PC-3 (cell line): ENCODE results near the gene ZNF236.

Source experiments
- EZH2phosphoT487 ChIP-seq: fragments of 300-600 bp; sonication (generic); IDR thresholded peaks from 2 replicates; pipeline ENCODE4 v1.6.1; 2018; ENCODE audit warnings: mild to moderate bottlenecking, antibody characterized with exemption, low read length, borderline replicate concordance
- TF ChIP-seq, protein P1 (sequence below): fragments of 300-600 bp; sonication (generic); conservative IDR thresholded peaks from 2 replicates; pipeline ENCODE4 v1.5.1; 2017; ENCODE audit warnings: antibody characterized with exemption, low read depth, mild to moderate bottlenecking, low read length

DNA sequence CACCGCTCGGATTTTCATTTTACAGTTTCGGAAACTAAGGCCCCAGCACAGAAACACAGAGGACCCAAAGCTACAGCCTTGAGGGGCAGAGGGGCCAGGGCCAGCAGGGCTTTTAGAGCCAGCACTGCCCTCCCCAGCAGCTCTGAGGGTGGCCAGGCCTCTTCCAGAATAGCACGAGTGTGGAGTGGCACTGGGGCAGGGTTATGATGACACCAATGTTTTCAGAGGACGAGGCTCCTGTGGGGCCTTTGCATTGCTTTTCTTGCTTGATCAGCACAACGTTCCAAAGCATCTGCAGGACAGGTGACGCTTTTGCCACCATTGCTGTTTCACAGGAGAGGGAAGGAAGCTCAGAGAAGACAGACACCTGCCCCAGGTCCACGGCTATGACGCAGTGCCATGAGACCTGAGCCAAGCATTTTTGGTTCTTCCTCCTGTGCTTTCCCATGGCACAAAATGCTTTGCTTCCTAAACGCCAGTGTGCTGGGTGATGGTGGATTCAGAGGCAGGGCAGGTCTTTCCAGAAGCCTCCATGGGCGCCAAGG is 183.4 kb downstream of the ZNF236 start:
- TF ChIP-seq, protein P1, sequence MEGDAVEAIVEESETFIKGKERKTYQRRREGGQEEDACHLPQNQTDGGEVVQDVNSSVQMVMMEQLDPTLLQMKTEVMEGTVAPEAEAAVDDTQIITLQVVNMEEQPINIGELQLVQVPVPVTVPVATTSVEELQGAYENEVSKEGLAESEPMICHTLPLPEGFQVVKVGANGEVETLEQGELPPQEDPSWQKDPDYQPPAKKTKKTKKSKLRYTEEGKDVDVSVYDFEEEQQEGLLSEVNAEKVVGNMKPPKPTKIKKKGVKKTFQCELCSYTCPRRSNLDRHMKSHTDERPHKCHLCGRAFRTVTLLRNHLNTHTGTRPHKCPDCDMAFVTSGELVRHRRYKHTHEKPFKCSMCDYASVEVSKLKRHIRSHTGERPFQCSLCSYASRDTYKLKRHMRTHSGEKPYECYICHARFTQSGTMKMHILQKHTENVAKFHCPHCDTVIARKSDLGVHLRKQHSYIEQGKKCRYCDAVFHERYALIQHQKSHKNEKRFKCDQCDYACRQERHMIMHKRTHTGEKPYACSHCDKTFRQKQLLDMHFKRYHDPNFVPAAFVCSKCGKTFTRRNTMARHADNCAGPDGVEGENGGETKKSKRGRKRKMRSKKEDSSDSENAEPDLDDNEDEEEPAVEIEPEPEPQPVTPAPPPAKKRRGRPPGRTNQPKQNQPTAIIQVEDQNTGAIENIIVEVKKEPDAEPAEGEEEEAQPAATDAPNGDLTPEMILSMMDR: no peak
- TF ChIP-seq EZH2phosphoT487: no peak
